ENCODE data around the gene NR6A1.

DNA sequence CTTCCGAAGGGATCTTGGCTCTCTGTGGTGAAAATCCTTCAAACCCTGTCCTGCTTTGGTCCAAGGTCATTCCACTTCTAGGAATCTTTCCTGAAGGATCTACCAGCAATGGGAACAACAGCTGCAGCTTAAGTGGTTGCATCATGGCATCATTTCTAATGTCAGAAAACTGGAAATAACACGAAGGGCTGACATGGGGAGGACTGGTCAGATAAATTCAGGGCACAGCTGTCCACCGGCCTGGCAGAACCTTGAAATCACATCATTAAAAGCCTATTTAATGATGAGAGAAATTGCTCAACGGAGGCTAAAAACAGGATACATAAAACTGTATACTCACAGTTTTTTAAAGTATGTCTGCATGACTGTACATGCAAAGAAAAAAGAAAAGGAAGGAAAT, 34.1 kb upstream of the NR6A1 start:
- TF ChIP-seq, protein P1, sequence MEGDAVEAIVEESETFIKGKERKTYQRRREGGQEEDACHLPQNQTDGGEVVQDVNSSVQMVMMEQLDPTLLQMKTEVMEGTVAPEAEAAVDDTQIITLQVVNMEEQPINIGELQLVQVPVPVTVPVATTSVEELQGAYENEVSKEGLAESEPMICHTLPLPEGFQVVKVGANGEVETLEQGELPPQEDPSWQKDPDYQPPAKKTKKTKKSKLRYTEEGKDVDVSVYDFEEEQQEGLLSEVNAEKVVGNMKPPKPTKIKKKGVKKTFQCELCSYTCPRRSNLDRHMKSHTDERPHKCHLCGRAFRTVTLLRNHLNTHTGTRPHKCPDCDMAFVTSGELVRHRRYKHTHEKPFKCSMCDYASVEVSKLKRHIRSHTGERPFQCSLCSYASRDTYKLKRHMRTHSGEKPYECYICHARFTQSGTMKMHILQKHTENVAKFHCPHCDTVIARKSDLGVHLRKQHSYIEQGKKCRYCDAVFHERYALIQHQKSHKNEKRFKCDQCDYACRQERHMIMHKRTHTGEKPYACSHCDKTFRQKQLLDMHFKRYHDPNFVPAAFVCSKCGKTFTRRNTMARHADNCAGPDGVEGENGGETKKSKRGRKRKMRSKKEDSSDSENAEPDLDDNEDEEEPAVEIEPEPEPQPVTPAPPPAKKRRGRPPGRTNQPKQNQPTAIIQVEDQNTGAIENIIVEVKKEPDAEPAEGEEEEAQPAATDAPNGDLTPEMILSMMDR (IDR thresholded peaks at IDR 0.05): no peak
- TF ChIP-seq, protein P2, sequence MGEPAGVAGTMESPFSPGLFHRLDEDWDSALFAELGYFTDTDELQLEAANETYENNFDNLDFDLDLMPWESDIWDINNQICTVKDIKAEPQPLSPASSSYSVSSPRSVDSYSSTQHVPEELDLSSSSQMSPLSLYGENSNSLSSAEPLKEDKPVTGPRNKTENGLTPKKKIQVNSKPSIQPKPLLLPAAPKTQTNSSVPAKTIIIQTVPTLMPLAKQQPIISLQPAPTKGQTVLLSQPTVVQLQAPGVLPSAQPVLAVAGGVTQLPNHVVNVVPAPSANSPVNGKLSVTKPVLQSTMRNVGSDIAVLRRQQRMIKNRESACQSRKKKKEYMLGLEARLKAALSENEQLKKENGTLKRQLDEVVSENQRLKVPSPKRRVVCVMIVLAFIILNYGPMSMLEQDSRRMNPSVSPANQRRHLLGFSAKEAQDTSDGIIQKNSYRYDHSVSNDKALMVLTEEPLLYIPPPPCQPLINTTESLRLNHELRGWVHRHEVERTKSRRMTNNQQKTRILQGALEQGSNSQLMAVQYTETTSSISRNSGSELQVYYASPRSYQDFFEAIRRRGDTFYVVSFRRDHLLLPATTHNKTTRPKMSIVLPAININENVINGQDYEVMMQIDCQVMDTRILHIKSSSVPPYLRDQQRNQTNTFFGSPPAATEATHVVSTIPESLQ (CRISPR knock-in tag; IDR thresholded peaks at IDR 0.05): no peak
- TF ChIP-seq NR1H2 (CRISPR knock-in tag; IDR thresholded peaks at IDR 0.05) (no peak), CREB1 (CRISPR knock-in tag; IDR thresholded peaks at IDR 0.05) (no peak), ATF1 (CRISPR knock-in tag; IDR thresholded peaks at IDR 0.05) (no peak), TP53 (CRISPR knock-in tag; IDR thresholded peaks at IDR 0.05) (no peak), FOXJ3 (CRISPR knock-in tag; IDR thresholded peaks at IDR 0.05; ENCODE audit: borderline replicate concordance) (no peak), ZBTB21 (CRISPR knock-in tag; IDR thresholded peaks at IDR 0.05; ENCODE audit: borderline replicate concordance) (no peak)
- TF ChIP-seq, protein P3, sequence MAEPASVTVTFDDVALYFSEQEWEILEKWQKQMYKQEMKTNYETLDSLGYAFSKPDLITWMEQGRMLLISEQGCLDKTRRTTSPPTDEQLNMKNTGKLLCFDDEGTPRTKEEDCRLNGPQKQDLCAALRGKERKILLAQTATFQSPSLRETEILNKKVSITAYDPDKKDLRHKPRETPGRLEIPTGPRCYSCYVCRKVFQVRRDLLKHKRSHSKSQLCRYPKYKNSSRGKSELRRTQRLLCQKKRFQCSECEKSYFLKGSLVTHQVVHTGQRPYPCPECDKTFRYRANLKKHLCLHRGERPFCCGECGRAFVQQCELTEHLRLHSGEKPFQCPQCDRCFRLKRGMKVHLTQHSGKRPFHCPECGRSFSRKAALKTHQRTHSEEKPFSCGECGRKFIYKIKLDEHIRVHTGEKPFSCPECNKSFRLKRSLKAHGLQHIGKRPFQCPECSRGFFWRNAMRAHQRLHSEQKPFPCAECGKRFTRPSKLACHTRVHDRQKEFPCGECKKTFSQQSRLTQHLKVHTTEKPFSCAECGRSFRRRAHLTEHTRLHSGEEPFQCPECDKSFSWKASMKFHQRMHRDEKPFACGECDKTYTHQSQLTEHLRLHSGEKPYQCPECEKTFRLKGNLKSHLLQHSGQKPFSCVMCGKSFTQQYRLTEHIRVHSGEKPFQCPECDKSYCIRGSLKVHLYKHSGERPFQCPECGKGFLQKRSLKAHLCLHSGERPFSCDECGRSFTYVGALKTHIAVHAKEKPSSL (CRISPR knock-in tag; conservative IDR thresholded peaks at IDR 0.05): no peak
- TF ChIP-seq, protein P4, sequence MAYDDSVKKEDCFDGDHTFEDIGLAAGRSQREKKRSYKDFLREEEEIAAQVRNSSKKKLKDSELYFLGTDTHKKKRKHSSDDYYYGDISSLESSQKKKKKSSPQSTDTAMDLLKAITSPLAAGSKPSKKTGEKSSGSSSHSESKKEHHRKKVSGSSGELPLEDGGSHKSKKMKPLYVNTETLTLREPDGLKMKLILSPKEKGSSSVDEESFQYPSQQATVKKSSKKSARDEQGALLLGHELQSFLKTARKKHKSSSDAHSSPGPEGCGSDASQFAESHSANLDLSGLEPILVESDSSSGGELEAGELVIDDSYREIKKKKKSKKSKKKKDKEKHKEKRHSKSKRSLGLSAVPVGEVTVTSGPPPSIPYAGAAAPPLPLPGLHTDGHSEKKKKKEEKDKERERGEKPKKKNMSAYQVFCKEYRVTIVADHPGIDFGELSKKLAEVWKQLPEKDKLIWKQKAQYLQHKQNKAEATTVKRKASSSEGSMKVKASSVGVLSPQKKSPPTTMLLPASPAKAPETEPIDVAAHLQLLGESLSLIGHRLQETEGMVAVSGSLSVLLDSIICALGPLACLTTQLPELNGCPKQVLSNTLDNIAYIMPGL (CRISPR knock-in tag; IDR thresholded peaks at IDR 0.05): no peak
- TF ChIP-seq, protein P5, sequence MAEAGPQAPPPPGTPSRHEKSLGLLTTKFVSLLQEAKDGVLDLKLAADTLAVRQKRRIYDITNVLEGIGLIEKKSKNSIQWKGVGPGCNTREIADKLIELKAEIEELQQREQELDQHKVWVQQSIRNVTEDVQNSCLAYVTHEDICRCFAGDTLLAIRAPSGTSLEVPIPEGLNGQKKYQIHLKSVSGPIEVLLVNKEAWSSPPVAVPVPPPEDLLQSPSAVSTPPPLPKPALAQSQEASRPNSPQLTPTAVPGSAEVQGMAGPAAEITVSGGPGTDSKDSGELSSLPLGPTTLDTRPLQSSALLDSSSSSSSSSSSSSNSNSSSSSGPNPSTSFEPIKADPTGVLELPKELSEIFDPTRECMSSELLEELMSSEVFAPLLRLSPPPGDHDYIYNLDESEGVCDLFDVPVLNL (CRISPR knock-in tag; IDR thresholded peaks at IDR 0.05; ENCODE audit: borderline replicate concordance, low read depth): no peak
- TF ChIP-seq, protein P6, sequence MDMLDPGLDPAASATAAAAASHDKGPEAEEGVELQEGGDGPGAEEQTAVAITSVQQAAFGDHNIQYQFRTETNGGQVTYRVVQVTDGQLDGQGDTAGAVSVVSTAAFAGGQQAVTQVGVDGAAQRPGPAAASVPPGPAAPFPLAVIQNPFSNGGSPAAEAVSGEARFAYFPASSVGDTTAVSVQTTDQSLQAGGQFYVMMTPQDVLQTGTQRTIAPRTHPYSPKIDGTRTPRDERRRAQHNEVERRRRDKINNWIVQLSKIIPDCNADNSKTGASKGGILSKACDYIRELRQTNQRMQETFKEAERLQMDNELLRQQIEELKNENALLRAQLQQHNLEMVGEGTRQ (CRISPR knock-in tag; IDR thresholded peaks at IDR 0.05): no peak

Measured in WTC11 (cell line).